AG08395 (cell line): ENCODE measurements around the gene IL10RB.
"Not testable (repeated sequence)": the region's sequence is repeated elsewhere in the genome, so short reads cannot be mapped to it uniquely, and the experiment has no call there.

Experiments used
- DNase-seq: peaks from one replicate; pipeline ENCODE4 v3.0.0; 2012; ENCODE audit warnings: mixed read lengths, low spot score

Gene IL10RB

DNA sequence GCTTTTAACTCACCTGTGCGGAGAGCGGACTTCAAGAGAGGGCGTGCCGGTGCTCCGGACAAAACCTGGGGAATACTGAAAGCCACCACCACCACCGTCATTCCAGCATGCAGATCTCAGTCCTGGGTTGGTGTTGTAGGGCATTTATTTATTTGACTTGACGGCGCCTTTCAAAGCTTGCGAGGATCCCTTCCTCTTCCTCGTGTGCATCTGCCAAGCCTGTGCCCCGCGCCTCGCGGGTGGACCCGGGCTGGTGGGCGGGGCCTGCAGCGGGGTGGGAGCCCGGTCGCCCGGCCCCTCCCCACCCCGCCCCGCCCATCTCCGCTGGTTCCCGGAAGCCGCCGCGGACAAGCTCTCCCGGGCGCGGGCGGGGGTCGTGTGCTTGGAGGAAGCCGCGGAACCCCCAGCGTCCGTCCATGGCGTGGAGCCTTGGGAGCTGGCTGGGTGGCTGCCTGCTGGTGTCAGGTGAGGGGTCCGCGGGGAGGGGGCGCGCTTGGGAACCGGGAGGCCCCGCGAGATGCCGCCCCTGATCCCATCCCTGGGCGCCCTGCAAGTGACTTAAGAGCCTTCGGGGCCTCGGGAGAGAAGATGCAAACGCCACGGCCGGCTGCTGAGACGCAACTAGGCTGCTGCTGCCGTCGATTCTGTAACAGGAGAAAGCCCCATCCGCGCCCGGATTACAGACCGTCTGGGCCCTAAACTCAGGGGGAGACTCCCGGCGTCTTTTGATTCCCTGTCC is at the start of gene IL10RB:
Gene IL10RB, plus strand, starts transcription at position 318 of the 739 bp plus-strand sequence. Its CDS starts 99 bp downstream, at position 417.
- DNase-seq: peak; percentile 91

GRCh38 chr21:33217138-33217520 is 49.0 kb upstream of the IL10RB start:
- no peak for DNase-seq

- DNase-seq: no peak
Measured at GRCh38 chr21:33219300-33219699, 46.9 kb upstream of the IL10RB start.

GRCh38 chr21:33219954-33220353 is 46.2 kb upstream of the IL10RB start:
- DNase-seq: no peak

GRCh38 chr21:33225376-33225775 is 40.8 kb upstream of the IL10RB start:
- not testable (repeated sequence) for DNase-seq

- no peak for DNase-seq
Measured at GRCh38 chr21:33228455-33228854, 37.7 kb upstream of the IL10RB start.

DNA sequence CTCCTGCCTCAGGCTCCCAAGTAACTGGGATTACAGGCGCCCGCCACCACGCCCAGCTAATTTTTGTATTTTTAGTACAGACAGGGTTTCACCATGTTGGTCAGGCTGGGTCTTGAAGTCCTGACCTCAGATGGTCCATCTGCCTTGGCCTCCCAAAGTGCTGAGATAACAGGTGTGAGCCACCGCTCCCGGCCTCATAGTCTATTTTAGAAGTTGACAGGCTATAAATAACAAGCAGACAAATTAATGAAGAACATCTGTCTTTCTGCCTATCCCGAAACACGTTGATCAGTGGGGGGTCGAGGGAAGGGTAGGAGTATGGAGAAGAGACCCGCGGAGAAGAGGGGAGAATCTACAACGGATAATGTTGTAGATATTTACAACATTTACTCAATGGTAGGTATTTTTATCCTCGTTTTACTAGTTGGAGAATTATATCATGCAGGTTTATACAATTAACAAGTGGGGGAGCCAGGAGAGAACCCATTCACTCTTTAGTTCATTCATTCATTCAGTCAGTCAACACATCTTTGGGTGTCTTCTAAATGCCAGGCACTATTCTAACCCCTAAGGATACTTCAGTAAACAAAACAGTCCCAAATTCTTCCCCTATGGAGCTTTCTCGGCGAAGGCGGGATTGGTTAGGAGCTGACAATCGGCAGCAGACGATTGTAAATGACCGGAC is 36.9 kb upstream of the IL10RB start:
- no peak for DNase-seq

- DNase-seq: peak; percentile 95
Measured at GRCh38 chr21:33229784-33230544, 36.2 kb upstream of the IL10RB start, which contains the start of gene IFNAR2. IFNAR2 (plus strand) TSS chr21:33229938; CDS start chr21:33241923, 11,985 bp downstream.

GRCh38 chr21:33230545-33231324 is 35.4 kb upstream of the IL10RB start:
- DNase-seq: peak; percentile 58

DNA sequence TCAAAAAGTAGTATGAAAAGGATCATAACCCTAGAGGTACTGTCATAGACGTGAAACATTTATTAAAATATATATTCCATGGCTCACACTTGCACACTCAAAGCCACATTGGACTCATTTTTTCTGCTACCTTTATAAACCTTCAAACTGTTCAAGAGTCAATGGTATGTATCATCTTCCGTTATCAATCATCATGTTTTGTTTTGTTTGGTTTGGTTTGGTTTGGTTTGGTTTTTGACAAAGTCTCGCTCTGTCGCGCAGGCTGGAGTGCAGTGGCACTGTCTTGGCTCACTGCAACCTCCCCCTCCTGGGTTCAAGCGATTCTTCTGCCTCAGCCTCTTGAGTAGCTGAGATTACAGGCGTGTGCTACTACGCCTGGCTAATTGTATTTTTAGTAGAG is 34.6 kb upstream of the IL10RB start:
- DNase-seq: no peak

- DNase-seq: no peak
Measured at GRCh38 chr21:33232291-33233034, 33.7 kb upstream of the IL10RB start.

GRCh38 chr21:33234635-33235520 is 31.3 kb upstream of the IL10RB start:
- no peak for DNase-seq

DNA sequence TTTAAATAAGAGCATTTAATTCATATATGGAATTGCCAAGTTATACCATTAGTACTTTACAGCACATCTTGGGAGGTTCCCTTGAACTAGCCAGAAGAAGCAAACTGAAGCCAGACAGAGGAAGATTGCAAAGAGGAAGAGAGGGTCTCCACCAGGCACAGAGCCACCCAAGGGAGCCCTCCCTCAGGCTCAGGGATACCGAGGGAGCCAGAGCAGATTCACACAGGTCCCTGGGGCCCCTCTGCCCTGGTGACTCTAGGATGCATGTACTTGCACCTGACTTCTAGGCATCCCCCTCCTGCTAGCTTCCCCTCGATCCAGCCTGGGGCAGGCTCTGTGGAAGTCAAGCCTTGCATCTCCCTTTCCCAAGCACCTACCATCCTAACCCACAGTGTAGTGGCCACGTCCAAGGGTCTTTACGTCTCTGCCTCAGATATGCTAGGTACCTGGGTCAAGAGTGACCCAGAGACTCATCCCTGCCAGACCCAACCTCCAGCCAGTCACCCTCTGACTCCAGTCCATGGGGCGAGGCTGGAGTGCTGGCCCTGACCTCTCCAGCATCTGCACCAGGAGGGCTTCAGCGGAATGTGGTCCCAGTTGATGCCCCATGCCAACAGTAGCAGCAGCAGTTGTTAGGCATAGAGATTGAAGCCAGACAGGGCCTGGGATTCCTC is 30.0 kb upstream of the IL10RB start:
- no peak for DNase-seq

GRCh38 chr21:33236766-33237165 is 29.4 kb upstream of the IL10RB start:
- DNase-seq: no peak

- DNase-seq: no peak
Measured at GRCh38 chr21:33237486-33237885, 28.7 kb upstream of the IL10RB start.

- DNase-seq: no peak
Measured at GRCh38 chr21:33238146-33238545, 28.0 kb upstream of the IL10RB start.

DNA sequence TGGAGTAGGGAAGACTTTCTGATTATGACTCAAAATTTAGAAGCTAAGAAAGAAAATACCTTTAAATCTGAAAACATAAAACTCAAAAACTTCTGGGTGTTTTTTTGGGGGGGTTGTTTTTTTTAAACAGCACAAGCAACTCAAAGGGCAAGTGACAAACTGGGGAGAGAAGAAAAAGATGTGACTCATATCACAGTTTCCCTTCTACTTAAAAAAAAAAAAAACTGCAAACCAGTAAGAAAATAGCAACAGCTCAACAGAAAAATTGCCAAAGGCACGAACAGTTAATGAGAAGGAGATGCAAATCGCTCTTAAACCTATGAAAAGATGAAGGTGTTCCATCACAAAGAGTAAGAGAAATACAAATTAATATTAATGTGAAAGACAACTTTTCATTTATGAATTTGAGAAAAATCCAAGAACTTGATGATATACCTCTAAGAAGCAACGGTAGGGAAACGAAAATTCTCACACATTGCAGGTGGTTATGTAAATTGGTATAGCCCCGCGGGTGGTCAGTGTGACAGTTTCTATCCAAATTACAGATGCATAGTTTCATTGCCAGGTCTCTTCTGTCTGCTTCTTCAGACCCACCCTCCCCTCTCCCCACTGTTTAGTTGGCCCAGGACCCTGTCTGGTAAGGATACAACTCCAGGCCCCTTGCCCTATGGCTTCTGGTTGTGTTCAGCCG is 27.5 kb upstream of the IL10RB start:
- DNase-seq: no peak

DNA sequence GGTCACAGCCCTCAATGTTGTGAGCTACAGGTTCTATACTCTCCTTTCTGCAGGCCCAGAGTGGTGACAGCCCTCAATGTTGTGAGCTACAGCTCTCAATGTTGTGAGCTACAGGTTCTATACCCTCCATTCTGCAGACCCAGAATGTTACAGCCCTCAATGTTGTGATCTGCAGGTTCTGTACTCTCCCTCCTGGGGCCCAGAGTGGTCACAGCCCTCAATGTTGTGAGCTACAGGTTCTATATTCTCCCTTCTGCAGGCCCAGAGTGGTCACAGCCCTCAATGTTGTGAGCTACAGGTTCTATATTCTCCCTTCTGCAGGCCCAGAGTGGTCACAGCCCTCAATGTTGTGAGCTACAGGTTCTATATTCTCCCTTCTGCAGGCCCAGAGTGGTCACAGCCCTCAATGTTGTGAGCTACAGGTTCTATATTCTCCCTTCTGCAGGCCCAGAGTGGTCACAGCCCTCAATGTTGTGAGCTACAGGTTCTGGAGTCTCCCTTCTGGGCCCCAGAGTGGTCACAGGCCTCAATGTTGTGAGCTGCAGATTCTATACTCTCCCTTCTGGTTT is 26.5 kb upstream of the IL10RB start:
- not testable (repeated sequence) for DNase-seq

- DNase-seq: no peak
Measured at GRCh38 chr21:33240404-33240803, 25.8 kb upstream of the IL10RB start.
